Ectodermal cell (in vitro differentiated cells): ENCODE results near the gene GRAMD4.

Source experiments
- H3K27ac ChIP-seq: 2 replicates; pipeline ENCODE4 v1.7.0; 2013; ENCODE audit warnings: mild to moderate bottlenecking, low read depth, low read length; ENCODE audit not compliant: insufficient read depth, poor library complexity, severe bottlenecking
- H3K27me3 ChIP-seq: 2 replicates; pipeline ENCODE4 v1.7.0; 2013; ENCODE audit warnings: mild to moderate bottlenecking, low read length; ENCODE audit not compliant: insufficient read depth, control insufficient read depth, poor library complexity, severe bottlenecking
- H3K36me3 ChIP-seq: one replicate; pipeline ENCODE4 v1.7.0; 2013; ENCODE audit warnings: low read length; ENCODE audit not compliant: control insufficient read depth, insufficient read depth
- H3K4me1 ChIP-seq: one replicate; pipeline ENCODE4 v1.7.0; 2013; ENCODE audit warnings: low read length; ENCODE audit not compliant: control insufficient read depth, insufficient read depth
- H3K4me3 ChIP-seq: 2 replicates; pipeline ENCODE4 v1.7.0; 2013; ENCODE audit warnings: low read depth, low read length, control low read depth; ENCODE audit not compliant: insufficient read depth
- H3K9me3 ChIP-seq: 2 replicates; pipeline ENCODE4 v1.7.0; 2013; ENCODE audit warnings: mild to moderate bottlenecking, low read length, moderate library complexity; ENCODE audit not compliant: control insufficient read depth
- WGBS, 2 experiments: methylation state at CpG; one replicate each; pipeline ENCODE4 v1.1.7; 2013; ENCODE audit warnings: missing lambda C conversion rate in 2 of 2; 5-methylcytosine and 5-hydroxymethylcytosine counted together

GRAMD4 gene

DNA sequence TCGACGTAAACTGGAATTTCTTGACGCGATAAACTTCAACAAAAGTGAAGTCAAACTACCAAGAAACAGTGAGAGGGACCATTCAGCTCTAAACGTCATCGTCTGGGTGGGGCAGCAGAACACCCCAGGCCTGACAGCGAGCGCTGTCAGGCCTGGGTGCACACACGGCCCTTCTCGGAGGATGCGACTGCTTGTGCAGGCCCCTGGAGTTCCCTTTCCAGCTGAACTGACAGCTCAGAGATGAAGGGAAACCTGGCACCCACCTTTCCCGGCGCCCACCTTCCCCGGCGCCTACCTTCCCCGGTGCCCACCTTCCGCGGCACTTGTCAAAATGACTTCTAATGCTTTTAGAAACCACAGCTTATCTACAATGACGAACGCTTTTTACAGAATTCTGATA, 70.0 kb downstream of the GRAMD4 start:
- no peak overlapping the region for H3K4me3 ChIP-seq
- H3K36me3 ChIP-seq: peaks cover 37% of the 10 kb centered on the region
- 97% methylated on average over 18 to 20 of the region's 20 CpGs for WGBS, 2 experiments
- no peaks in the 10 kb centered on the region for H3K4me1 ChIP-seq
- no peaks in the 10 kb centered on the region for H3K9me3 ChIP-seq
- H3K27ac ChIP-seq: no peak overlapping the region
- H3K27me3 ChIP-seq: no peaks in the 10 kb centered on the region

DNA sequence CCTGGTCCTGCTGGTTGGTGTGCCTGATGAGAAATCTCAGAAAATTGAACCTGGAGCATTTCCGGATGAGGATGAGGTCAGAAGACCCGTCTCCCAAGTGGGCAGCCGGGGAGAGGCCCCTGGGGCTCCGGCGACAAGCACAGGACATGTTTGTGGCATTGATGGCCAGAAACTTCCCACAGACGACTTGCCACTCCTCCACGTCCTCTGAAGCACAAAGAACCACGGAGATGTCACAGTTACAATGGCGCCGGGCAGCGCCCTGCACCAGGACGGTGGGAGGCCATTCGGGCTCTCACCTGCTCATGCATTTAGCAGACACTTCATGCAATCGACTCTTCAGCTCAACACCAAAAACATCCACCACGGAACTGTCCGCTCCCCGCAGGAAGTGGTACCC, 71.4 kb downstream of the GRAMD4 start:
- Histone ChIP-seq H3K4me1 (no peaks in the 10 kb centered on the region), H3K4me3 (no peak overlapping the region), H3K36me3 (peaks cover 41% of the 10 kb centered on the region), H3K27me3 (no peaks in the 10 kb centered on the region), H3K27ac (no peak overlapping the region), H3K9me3 (no peaks in the 10 kb centered on the region)
- WGBS, 2 experiments: 95 to 97% methylated on average over 17 of the region's 17 CpGs

DNA sequence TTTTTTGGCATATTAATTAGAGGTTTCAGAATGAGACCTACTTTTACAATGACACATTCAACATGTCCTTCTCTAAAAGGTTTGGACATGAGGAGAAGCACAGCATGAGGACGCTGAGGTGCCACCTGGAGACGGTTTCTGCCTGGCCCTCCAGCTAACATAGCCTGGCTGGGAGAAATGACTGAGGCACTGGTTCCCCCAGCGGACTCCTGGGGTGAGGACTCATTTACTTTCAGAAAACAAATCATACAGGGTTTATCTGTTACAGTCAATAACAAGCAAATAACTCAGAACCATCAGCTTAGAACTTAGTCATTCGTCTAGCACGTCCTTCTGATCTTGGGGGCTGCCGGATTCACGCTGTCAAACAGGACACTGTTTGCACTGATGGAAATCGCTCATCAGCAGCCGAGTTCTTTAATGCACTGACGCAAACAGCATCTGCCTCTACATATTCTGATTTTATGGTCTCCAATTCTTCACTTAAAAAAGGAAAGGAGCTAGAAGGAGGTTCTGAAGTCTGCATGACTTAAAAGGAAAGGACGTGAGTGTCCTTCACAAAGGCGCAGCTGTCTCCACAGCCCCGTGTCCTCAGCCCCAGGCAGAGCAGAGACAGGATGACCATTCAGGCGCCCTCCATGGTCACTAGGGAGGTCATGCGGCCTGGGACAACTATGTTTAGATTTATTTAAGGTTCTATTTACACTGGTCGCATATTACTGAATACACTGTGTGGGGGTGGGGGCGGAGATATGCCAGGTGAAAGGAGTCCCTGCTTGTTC, 73.6 kb downstream of the GRAMD4 start:
- peaks cover 39% of the 10 kb centered on the region for H3K36me3 ChIP-seq
- no peaks in the 10 kb centered on the region for H3K9me3 ChIP-seq
- H3K4me3 ChIP-seq: no peak overlapping the region
- H3K27me3 ChIP-seq: no peaks in the 10 kb centered on the region
- 86 to 87% methylated on average over 17 of the region's 17 CpGs for WGBS, 2 experiments
- H3K27ac ChIP-seq: no peak overlapping the region
- no peaks in the 10 kb centered on the region for H3K4me1 ChIP-seq

DNA sequence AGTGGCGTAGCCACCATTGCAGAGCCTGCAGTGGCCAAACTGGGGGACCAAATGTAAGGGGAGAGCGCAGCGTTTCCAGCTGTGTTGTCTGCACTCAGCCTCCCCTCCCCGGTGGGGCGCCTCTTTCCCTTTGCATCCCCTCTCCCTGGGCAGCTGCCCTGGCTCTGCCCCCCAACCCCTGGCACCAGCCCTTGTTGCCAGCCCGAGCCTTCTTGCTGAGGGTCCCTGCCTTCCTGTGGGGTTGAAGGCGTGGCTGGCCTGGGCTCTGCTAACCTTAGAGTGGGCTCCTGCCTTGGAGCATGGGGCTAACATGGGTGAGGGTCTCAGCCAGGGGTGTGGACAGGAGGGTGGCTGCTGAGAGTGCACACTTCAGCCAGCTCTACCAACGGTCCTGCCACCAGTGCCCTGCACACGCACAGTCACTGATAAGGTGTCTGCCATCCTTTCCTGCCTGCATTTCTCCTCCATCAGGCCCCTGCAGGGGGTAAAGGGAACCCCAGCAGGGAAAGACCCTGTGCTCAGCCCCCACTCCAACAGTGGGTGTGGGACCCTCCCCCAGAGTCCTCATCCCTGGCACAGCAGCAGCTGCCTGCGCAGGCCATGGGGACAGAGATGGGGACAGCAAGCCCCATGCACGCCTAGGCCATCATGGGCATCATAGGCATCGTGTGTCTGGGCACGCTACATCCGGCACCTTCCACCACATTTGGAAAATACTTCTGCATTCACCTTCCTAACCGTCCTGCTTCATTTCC, 74.4 kb downstream of the GRAMD4 start:
- Histone ChIP-seq H3K27me3 (no peaks in the 10 kb centered on the region), H3K4me1 (no peaks in the 10 kb centered on the region), H3K36me3 (peaks cover 36% of the 10 kb centered on the region), H3K27ac (no peak overlapping the region), H3K9me3 (no peaks in the 10 kb centered on the region), H3K4me3 (no peak overlapping the region)
- WGBS, 2 experiments: 91 to 93% methylated on average over 15 of the region's 15 CpGs

DNA sequence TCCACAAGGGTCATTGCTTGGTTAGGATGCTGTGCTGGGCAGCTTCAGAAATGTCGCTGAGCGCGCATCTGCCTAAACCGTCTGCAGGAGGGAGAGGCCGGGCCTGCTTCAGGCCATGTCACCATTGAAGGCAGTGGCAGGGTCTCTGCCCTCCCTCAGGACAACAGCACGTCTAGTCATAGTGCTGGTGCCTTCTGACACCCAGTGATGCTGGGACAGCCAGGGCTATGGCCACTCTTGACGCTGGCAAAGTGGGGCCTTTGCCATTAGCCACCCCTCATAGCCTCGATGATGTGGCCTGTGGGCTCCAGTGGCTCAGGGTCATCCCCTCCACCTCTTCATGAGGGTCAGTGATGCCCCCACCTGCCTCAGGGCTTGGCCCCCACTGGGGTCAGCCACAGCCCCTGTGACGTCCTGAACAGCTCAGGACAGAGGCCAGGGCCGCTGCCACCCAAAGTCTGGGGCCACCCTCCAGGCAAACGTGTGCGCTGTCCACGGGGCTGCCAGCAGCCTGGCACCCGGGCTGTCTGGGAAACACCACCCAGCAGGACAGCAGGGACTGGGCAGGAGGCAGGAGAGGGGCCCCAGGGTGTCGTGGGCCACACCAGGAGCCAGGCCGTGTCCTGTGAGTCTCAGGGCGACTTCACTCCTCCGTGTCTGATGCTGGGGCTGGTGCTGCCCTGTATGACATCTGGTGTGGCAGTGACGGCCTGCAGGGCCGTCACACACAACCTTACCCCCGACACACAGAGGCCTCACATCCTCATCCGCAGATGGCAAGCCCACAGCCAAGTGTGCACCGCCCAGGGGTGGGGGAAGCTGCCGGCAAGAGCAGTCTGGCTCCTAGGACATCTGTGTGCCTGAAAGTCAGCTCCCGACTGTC, 75.4 kb downstream of the GRAMD4 start:
- 93% methylated on average over 25 of the region's 25 CpGs for WGBS, 2 experiments
- no peaks in the 10 kb centered on the region for H3K9me3 ChIP-seq
- H3K36me3 ChIP-seq: peaks cover 32% of the 10 kb centered on the region
- H3K4me1 ChIP-seq: no peaks in the 10 kb centered on the region
- no peak overlapping the region for H3K27ac ChIP-seq
- H3K4me3 ChIP-seq: no peak overlapping the region
- no peaks in the 10 kb centered on the region for H3K27me3 ChIP-seq

DNA sequence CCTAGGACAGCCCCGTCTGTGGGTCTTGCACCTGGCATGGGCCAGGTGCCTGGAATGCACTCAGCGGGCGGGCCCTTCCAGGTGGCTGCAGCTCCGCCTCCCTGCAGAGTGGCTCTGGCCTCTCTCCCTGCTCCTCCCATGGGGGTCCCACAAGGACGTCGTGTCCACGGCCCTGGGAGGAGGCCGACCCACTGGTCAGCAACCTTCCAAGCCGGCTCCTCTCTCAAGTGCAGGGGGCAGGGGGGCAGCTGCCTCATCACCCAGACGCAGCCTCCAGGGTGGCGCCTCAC, 76.0 kb downstream of the GRAMD4 start:
- H3K4me3 ChIP-seq: no peak overlapping the region
- WGBS, 2 experiments: 94 to 95% methylated on average over 11 of the region's 11 CpGs
- no peaks in the 10 kb centered on the region for H3K27me3 ChIP-seq
- no peak overlapping the region for H3K27ac ChIP-seq
- peaks cover 37% of the 10 kb centered on the region for H3K36me3 ChIP-seq
- H3K4me1 ChIP-seq: no peaks in the 10 kb centered on the region
- H3K9me3 ChIP-seq: no peaks in the 10 kb centered on the region

DNA sequence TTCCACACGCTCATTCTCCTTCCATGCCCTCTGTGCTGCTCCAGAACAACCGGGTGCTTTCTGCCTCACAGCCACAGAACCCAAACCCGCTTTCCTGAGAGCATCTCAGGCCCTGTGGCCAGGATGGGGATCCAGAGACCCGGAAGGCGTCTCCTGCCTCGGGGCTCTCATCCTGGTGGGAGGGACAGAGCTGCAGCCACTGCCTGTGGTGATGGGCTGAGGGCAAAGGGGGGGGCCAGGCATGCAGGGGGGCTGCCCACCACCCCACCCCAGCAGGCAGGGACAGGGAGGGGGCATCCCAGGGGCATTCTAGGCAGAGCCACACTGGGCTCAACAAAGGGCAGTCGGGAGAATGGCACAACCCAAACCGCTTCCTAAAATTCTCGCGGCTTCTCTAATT, 76.4 kb downstream of the GRAMD4 start:
- WGBS, 2 experiments: 93 to 94% methylated on average over 10 of the region's 10 CpGs
- H3K4me1 ChIP-seq: no peaks in the 10 kb centered on the region
- H3K27me3 ChIP-seq: no peaks in the 10 kb centered on the region
- no peak overlapping the region for H3K27ac ChIP-seq
- H3K9me3 ChIP-seq: no peaks in the 10 kb centered on the region
- no peak overlapping the region for H3K4me3 ChIP-seq
- H3K36me3 ChIP-seq: peaks cover 38% of the 10 kb centered on the region

DNA sequence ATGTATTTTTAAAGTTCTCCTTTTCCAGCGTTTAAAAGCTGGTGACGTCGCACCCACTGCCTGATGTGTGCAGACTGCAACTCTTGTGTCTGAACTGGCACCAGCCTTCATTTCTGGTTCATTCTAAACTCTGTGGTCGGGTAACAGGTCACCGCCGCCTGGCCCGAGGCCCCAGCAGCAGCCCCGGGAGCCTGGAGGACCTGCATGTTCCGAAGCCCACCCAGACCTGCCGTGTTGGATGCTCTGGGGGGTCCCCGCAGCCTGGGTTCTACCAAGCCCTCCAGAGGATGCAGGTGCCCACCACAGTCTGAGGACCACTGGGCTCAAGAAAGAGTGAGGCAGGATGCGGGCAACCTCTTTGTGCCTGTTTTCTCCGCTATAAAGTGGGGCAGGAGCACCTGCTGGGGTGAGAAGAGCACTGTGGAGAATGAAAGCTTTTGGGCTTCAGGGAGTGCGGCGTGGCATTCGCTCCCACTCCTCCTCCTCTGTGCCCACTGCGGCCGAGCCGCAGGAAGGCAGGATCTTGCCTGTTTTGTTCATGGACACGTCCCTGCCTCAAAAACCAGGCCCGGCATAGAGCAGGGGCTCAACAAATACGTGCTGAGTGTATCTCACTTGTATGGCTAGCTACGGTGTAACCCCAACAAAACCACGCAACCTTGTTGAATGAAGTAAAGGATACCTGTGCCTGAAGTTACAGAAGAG, 77.8 kb downstream of the GRAMD4 start:
- 95% methylated on average over 24 of the region's 24 CpGs for WGBS, 2 experiments
- Histone ChIP-seq H3K4me1 (no peaks in the 10 kb centered on the region), H3K9me3 (no peaks in the 10 kb centered on the region), H3K27me3 (no peaks in the 10 kb centered on the region), H3K27ac (no peak overlapping the region), H3K4me3 (no peak overlapping the region), H3K36me3 (peaks cover 36% of the 10 kb centered on the region)

DNA sequence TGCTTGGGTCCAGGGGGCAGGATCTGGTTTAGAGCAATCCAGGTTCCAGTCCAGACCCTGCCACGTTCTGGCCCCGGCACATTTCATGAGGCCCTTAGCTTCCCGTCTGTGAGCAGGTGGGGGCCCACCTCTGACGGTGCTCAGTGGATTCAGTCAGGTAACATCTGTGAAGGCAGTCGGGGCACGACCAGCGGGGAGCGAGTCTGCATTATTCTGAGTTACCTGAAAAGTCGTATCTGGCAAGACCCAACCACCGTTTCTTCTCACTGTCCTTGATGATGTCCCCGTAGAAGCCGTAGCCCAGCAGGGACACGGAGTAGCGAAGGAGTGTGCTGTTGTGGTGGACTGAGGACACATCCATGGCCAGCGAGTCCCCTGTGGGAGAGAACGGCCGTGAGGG, 78.9 kb downstream of the GRAMD4 start:
- H3K36me3 ChIP-seq: peaks cover 33% of the 10 kb centered on the region
- WGBS, 2 experiments: 94 to 96% methylated on average over 17 of the region's 17 CpGs
- no peaks in the 10 kb centered on the region for H3K27me3 ChIP-seq

More for the DNA sequence above, 78.9 kb downstream of the GRAMD4 start:
- Histone ChIP-seq H3K27ac (no peak overlapping the region), H3K9me3 (no peaks in the 10 kb centered on the region), H3K4me1 (no peaks in the 10 kb centered on the region), H3K4me3 (no peak overlapping the region)
